Measurements from ENCODE around the gene ITPK1. TPM values are rescaled to one million over a fixed set of nuclear protein-coding genes. Genes with fewer than 3 reads are reported as not detected.

Gene ITPK1
- total and polyA plus RNA-seq, 2 donors (not counting 3 experiments of a cell fraction or from before 2014, with no cell fraction given), result 39.6 to 51.8 TPM

DNA sequence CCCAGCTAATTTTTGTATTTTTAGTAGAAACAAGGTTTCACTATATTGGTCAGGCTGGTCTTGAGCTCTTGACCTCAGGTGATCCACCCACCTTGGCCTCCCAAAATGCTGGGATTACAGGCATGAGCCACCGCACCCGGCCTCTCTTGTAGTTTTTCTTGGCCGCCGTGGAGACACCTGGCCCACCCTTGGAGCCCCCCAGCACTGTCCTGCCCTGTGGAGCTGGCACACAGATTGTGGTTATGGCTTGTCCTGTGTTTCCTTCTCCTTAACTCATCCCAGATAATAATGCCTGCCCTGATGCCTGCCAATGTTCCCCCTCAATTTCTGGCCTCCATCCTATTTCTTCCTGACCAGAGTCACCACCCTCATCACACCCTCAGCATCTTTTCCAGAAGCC, 134.9 kb downstream of the ITPK1 start:
- FAIRE-seq (no peak), DNase-seq (ENCODE audit: low read depth, low spot score) (no peak)
- Histone ChIP-seq H3K9me1 (replicated peaks; ENCODE audit: control insufficient read depth, extremely low read depth, insufficient read depth, low read length) (no peaks in the 10 kb centered on the region), H3K27ac (ENCODE audit: insufficient read depth, low read depth, low read length) (no peak overlapping the region), H3K36me3 (ENCODE audit: control insufficient read depth in 2 of 2, extremely low read depth in 1 of 2, insufficient read depth in 2 of 2, low read length in 2 of 2) (no peaks in the 10 kb centered on the region), H4K20me1 (replicated peaks; ENCODE audit: control insufficient read depth, extremely low read depth, insufficient read depth, low read length) (no peaks in the 10 kb centered on the region), H3K4me3 (replicated peaks in 1 of 3; ENCODE audit: insufficient read depth in 1 of 3, low read depth in 1 of 3, low read length in 3 of 3) (no peak overlapping the region), H3K9ac (replicated peaks; ENCODE audit: extremely low read depth, insufficient read depth, low read length) (no peak overlapping the region), H3K9me3 (replicated peaks; ENCODE audit: control insufficient read depth, insufficient read depth, low read length) (no peaks in the 10 kb centered on the region), H3K27me3 (ENCODE audit: control insufficient read depth in 2 of 2, insufficient read depth in 2 of 2, low read length in 2 of 2) (no peaks in the 10 kb centered on the region), H3K4me1 (ENCODE audit: control insufficient read depth, extremely low read depth, insufficient read depth, low read length) (no peaks in the 10 kb centered on the region), H2AFZ (ENCODE audit: low read depth, low read length) (no peak overlapping the region), H3K79me2 (ENCODE audit: control insufficient read depth, insufficient read depth, low read length) (no peaks in the 10 kb centered on the region), H3K4me2 (ENCODE audit: insufficient read depth, low read length) (no peak overlapping the region)
- intact Hi-C loops (cut with micrococcal nuclease), result no loop called here
- POLR2A ChIA-PET, result no interaction called here
- CTCF ChIA-PET, result no interaction called here
- dilution Hi-C loops (cut with MboI; ENCODE audit: extremely low pct_ligation_motif_present, low sequenced_read_pairs), result no loop called here
- TF ChIP-seq POLR2A (IDR thresholded peaks at IDR 0.05; ENCODE audit: low read depth, low read length) (no peak), JUN (IDR thresholded peaks at IDR 0.05; ENCODE audit: borderline replicate concordance, insufficient read depth, insufficient read length, low read depth) (no peak), GATA2 (IDR thresholded peaks at IDR 0.05; ENCODE audit: insufficient read depth, insufficient read length, low read depth, low read length) (no peak), POLR2AphosphoS5 (IDR thresholded peaks at IDR 0.05; ENCODE audit: insufficient read depth, low read depth, low read length) (no peak), EZH2 (IDR thresholded peaks at IDR 0.05; ENCODE audit: borderline replicate concordance, low read depth, low read length, severe bottlenecking) (no peak), FOS (IDR thresholded peaks at IDR 0.05; ENCODE audit: borderline replicate concordance, insufficient read depth, low read length) (no peak)
- TF ChIP-seq, protein P1, sequence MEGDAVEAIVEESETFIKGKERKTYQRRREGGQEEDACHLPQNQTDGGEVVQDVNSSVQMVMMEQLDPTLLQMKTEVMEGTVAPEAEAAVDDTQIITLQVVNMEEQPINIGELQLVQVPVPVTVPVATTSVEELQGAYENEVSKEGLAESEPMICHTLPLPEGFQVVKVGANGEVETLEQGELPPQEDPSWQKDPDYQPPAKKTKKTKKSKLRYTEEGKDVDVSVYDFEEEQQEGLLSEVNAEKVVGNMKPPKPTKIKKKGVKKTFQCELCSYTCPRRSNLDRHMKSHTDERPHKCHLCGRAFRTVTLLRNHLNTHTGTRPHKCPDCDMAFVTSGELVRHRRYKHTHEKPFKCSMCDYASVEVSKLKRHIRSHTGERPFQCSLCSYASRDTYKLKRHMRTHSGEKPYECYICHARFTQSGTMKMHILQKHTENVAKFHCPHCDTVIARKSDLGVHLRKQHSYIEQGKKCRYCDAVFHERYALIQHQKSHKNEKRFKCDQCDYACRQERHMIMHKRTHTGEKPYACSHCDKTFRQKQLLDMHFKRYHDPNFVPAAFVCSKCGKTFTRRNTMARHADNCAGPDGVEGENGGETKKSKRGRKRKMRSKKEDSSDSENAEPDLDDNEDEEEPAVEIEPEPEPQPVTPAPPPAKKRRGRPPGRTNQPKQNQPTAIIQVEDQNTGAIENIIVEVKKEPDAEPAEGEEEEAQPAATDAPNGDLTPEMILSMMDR (IDR thresholded peaks at IDR 0.05; ENCODE audit: extremely low read depth in 1 of 2, insufficient read depth in 1 of 2, low read depth in 1 of 2, low read length in 2 of 2), result no peak
- TF ChIP-seq, protein P2, sequence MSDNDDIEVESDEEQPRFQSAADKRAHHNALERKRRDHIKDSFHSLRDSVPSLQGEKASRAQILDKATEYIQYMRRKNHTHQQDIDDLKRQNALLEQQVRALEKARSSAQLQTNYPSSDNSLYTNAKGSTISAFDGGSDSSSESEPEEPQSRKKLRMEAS (IDR thresholded peaks at IDR 0.05; ENCODE audit: insufficient read depth, insufficient read length), result no peak
- BruUV-seq (replicated peaks), result no TSS peak
